ENCODE measurements around the gene JKAMP. TPM values are rescaled to one million over a fixed set of nuclear protein-coding genes. Genes with fewer than 3 reads are reported as not detected.

Gene JKAMP
- total RNA-seq, 1 donor from 2014 or later, result 44.6 TPM

DNA sequence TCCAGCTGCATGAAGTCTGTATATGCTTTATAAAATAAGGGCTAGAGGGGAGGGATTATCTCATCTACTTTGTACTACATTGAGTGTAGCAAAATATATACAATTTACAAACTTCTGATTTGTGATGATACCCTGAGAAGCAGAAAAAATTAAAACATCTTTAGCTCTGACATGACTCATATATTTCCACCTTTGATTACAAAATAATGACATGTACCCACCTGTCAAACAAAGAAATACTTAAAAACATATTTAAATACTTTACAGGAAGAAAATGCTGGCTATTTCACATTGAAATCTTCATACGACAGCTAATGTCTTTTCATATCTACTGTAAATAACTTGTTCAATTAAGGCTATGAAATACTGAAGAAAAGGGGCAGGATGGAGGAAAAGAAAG lies 22.4 kb upstream of the JKAMP start:
- no peak for ATAC-seq
- Histone ChIP-seq H3K4me1 (peaks cover 11% of the 10 kb centered on the region), H3K4me3 (no peak overlapping the region), H3K36me3 (no peaks in the 10 kb centered on the region), H3K9me3 (no peaks in the 10 kb centered on the region), H3K27ac (no peak overlapping the region), H3K27me3 (ENCODE audit: low read depth) (peaks cover 8% of the 10 kb centered on the region)
- intact Hi-C loops (cut with DNase I), result no loop called here
- no peak for TF ChIP-seq CTCF (IDR thresholded peaks at IDR 0.05)
- DNase-seq, result no peak

- H3K36me3 ChIP-seq, result no peaks in the 10 kb centered on the region
- peak; percentile 47 for DNase-seq
- H3K27ac ChIP-seq, result peak overlapping the region; percentile 53
- intact Hi-C loops (cut with DNase I), result no loop called here
- H3K27me3 ChIP-seq (ENCODE audit: low read depth), result peaks cover 8% of the 10 kb centered on the region
- H3K9me3 ChIP-seq, result no peaks in the 10 kb centered on the region
- no peak for TF ChIP-seq CTCF (IDR thresholded peaks at IDR 0.05)
- peak; percentile 5 to 30 for ATAC-seq
- peaks cover 11% of the 10 kb centered on the region for H3K4me1 ChIP-seq
- peak overlapping the region; percentile 74 for H3K4me3 ChIP-seq
Observed at GRCh38 chr14:59463787-59464485, 20.4 kb upstream of the JKAMP start.

DNA sequence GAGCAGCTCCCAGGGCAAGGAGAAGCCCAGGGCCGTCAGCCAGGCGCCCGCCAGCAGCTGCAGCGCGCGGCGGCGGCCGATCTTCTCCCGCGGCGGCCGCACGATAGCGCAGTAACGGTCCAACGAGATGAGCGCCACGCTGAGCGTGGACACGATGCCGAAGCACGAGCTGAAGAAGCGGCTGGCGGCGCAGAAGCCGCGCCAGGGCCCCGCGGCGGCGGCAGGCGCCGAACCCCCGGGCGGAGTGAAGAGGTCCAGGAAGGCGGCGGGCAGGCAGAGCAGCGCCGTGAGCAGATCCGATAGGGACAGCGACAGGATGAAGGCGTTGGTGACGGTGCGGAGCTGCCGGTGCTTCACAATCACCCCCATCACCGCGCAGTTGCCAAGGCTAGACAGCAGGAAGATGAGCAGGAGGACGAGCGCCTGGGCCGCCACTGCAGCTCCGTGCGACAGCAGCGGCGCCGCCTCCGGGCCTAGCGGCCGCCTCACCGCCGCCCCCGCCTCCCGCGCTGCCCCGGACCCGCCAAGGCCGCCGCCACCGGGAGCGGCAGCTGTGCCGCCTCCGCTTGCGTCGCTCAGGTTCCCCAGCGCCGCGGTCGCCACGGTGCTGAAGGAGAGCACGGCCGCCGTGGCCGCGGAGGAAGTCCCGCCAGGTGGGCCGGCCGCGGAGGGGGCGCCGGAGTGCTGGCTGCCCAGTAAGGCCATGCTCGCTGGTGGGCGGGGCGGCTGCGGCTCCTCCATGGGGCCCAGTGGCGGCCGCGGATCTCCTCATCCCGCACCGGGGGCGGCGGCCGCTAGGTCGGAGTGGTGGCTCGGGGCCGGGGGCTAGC lies 19.6 kb upstream of the JKAMP start:
- H3K4me1 ChIP-seq, result peaks cover 11% of the 10 kb centered on the region
- H3K36me3 ChIP-seq, result no peaks in the 10 kb centered on the region
- H3K27me3 ChIP-seq (ENCODE audit: low read depth), result peaks cover 8% of the 10 kb centered on the region
- DNase-seq (peak; percentile 83), ATAC-seq (peak; percentile 91 to 93)
- intact Hi-C loops (cut with DNase I), result no loop called here
- peak overlapping the region; percentile 74 for H3K4me3 ChIP-seq
- TF ChIP-seq CTCF (IDR thresholded peaks at IDR 0.05), result no peak
- peak overlapping the region; percentile 53 for H3K27ac ChIP-seq
- no peaks in the 10 kb centered on the region for H3K9me3 ChIP-seq

DNA sequence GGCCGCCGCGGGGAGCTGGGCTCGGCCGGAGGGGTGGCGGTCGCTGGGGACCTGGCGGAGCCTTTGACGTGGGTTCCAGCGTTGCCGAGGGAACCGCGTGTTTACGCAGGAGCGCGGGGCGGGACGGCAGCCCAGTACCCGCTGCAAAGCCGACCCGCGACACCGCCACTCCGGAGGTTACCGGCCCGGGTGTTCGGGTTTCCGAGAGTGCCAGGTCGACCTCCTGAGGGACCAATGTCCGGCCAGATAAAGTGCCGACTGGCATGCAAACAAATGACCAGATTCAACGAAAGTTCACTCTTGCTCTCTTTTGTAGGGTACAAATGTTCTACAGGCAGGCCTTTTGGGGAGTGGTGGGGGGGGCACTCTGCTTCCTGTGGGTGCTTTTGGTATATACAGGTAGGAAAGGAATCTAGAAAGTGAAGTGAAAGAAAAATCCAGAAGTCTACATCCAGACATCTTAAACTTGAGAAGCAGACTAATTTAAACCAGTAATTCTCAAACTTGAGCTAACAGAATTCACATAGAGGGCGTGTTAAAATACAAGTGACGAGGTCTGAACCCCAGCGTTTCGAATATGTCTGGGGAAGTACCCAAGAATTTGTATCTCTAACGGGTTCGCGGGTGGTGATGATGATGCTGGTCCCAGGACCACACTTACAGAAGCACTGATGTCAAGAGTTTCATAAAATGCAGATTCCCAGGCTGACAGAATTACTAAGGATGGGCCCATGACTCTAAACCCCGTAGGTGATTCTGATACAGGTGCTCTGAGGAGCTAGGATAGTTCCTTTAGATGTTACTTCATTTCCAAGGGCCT lies 18.8 kb upstream of the JKAMP start, which contains the start of gene GPR135:
Gene GPR135, minus strand, starts transcription at position 65 of the 820 bp plus-strand sequence. CDS start 154 bp downstream, outside the sequence.
- Histone ChIP-seq H3K27ac (peak within 1 kb of the TSS; percentile 53), H3K4me1 (peaks cover 11% of the 10 kb centered on the region), H3K36me3 (no peaks in the 10 kb centered on the region), H3K9me3 (no peaks in the 10 kb centered on the region), H3K27me3 (ENCODE audit: low read depth) (peaks cover 8% of the 10 kb centered on the region), H3K4me3 (peak within 1 kb of the TSS; percentile 74)
- intact Hi-C loops (cut with DNase I), result no loop called here
- no peak for TF ChIP-seq CTCF (IDR thresholded peaks at IDR 0.05)
- no peak for DNase-seq
- ATAC-seq, result peak; percentile 72 to 84

DNA sequence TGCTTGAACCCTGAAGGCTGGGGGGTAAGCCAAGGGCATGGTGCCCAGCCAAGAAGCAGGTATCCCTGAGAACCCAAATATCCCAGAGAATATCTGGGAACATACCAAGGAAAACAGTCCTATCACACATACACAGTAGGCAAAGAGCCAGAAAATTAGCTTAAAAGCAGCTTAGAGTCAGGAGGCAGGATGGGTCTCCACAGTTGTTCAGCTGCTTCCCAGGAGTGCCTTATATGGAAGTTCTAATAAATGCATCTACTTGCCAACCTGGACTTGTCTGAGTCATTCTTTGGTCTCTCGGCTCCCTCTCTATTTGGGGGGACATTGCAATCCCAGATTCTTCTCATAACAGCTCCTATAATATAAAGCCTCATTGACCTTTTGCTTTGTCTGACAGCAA lies 10.1 kb upstream of the JKAMP start:
- no peak for TF ChIP-seq CTCF (IDR thresholded peaks at IDR 0.05)
- Histone ChIP-seq H3K27ac (no peak overlapping the region), H3K27me3 (ENCODE audit: low read depth) (no peaks in the 10 kb centered on the region), H3K4me3 (no peak overlapping the region), H3K4me1 (no peaks in the 10 kb centered on the region), H3K36me3 (peaks cover 61% of the 10 kb centered on the region), H3K9me3 (no peaks in the 10 kb centered on the region)
- intact Hi-C loops (cut with DNase I), result no loop called here
- ATAC-seq (no peak), DNase-seq (no peak)
